Activated CD4-positive, alpha-beta T cell treated with anti-CD3 and anti-CD28 coated beads, Interleukin-2, Interleukin-4, amounts not matched to agents 100 ng/mL and 50 ng/mL, durations not matched to agents 16 hours and 8 hours (primary cell): ENCODE measurements around the gene MUCL1.
A peak's percentile ranks its signal among the peaks of the same experiment; 100 is the strongest.
"Not testable (repeated sequence)": the region's sequence is repeated elsewhere in the genome, so short reads cannot be mapped to it uniquely, and the experiment has no call there.

ENCODE experiments used
- DNase-seq: peaks from one replicate; pipeline ENCODE4 v3.0.0-alpha.2; 2020; ENCODE audit warnings: low spot score

The MUCL1 gene

GRCh38 chr12:54853933-54854538, at the start of gene MUCL1:
Gene MUCL1 (plus strand): TSS chr12:54854516. CDS start chr12:54854583, 67 bp downstream.
- peak; percentile 86 for DNase-seq

- no peak for DNase-seq
Measured at GRCh38 chr12:54821676-54822075, 32.6 kb upstream of the MUCL1 start.

- DNase-seq, result no peak
Measured at GRCh38 chr12:54824402-54824801, 29.9 kb upstream of the MUCL1 start.

GRCh38 chr12:54829511-54829910, 24.8 kb upstream of the MUCL1 start:
- DNase-seq, result no peak

GRCh38 chr12:54830199-54830598, 24.1 kb upstream of the MUCL1 start:
- no peak for DNase-seq

GRCh38 chr12:54831631-54832030, 22.7 kb upstream of the MUCL1 start:
- DNase-seq, result no peak

GRCh38 chr12:54840244-54840865, 14.0 kb upstream of the MUCL1 start:
- no peak for DNase-seq

- DNase-seq, result no peak
Measured at GRCh38 chr12:54857406-54857805, 3.1 kb downstream of the MUCL1 start.

- DNase-seq, result peak; percentile 58
Measured at GRCh38 chr12:54858562-54858961, 4.2 kb downstream of the MUCL1 start.

- no peak for DNase-seq
Measured at GRCh38 chr12:54859502-54859901, 5.2 kb downstream of the MUCL1 start.

GRCh38 chr12:54861927-54862326, 7.6 kb downstream of the MUCL1 start:
- DNase-seq, result no peak

- DNase-seq, result no peak
Measured at GRCh38 chr12:54863948-54864618, 9.8 kb downstream of the MUCL1 start.

GRCh38 chr12:54865683-54866324, 11.5 kb downstream of the MUCL1 start:
- no peak for DNase-seq

- no peak for DNase-seq
Measured at GRCh38 chr12:54868690-54869089, 14.4 kb downstream of the MUCL1 start.

- DNase-seq, result no peak
Measured at GRCh38 chr12:54870048-54870447, 15.7 kb downstream of the MUCL1 start.

- DNase-seq, result no peak
Measured at GRCh38 chr12:54870617-54871016, 16.3 kb downstream of the MUCL1 start.

- peak; percentile 24 for DNase-seq
Measured at GRCh38 chr12:54879150-54879549, 24.8 kb downstream of the MUCL1 start.

- no peak for DNase-seq
Measured at GRCh38 chr12:54879579-54879978, 25.3 kb downstream of the MUCL1 start.

GRCh38 chr12:54882079-54882478, 27.8 kb downstream of the MUCL1 start:
- no peak for DNase-seq

GRCh38 chr12:54882597-54882996, 28.3 kb downstream of the MUCL1 start:
- not testable (repeated sequence) for DNase-seq

- DNase-seq, result not testable (repeated sequence)
Measured at GRCh38 chr12:54888428-54888827, 34.1 kb downstream of the MUCL1 start.

GRCh38 chr12:54890339-54890738, 36.0 kb downstream of the MUCL1 start:
- no peak for DNase-seq
